Parathyroid adenoma (tissue), 2 donors: Measurements from ENCODE around the gene FAM83F.

Experiments used
- H2AFZ ChIP-seq: fragments of 300-600 bp; sonication (generic); one replicate; pipeline ENCODE4 v1.7.0; 2017; ENCODE audit warnings: antibody characterized with exemption, mild to moderate bottlenecking
- H3K27ac ChIP-seq: fragments of 300-600 bp; sonication (generic); one replicate; pipeline ENCODE4 v1.7.0; 2017
- H3K27me3 ChIP-seq: fragments of 300-600 bp; sonication (generic); one replicate; pipeline ENCODE4 v1.7.0; 2017; ENCODE audit warnings: low read length; ENCODE audit not compliant: control insufficient read depth, insufficient read depth
- H3K36me3 ChIP-seq: fragments of 300-600 bp; sonication (generic); one replicate; pipeline ENCODE4 v1.7.0; 2017; ENCODE audit warnings: low read length; ENCODE audit not compliant: control insufficient read depth, insufficient read depth
- H3K4me1 ChIP-seq: fragments of 300-600 bp; sonication (generic); one replicate; pipeline ENCODE4 v1.7.0; 2017; ENCODE audit warnings: control low read depth
- H3K4me2 ChIP-seq: fragments of 300-600 bp; sonication (generic); one replicate; pipeline ENCODE4 v1.7.0; 2017; ENCODE audit warnings: low read length
- H3K4me3 ChIP-seq: fragments of 300-600 bp; sonication (generic); one replicate; pipeline ENCODE4 v1.7.0; 2017; ENCODE audit warnings: low read depth, low read length
- H3K79me2 ChIP-seq: fragments of 300-600 bp; sonication (generic); one replicate; pipeline ENCODE4 v1.7.0; 2017; ENCODE audit warnings: control low read depth
- H3K9ac ChIP-seq: fragments of 300-600 bp; sonication (generic); one replicate; pipeline ENCODE4 v1.7.0; 2017; ENCODE audit warnings: mild to moderate bottlenecking
- H3K9me3 ChIP-seq: fragments of 300-600 bp; sonication (generic); one replicate; pipeline ENCODE4 v1.7.0; 2017; ENCODE audit warnings: low read length; ENCODE audit not compliant: control insufficient read depth
- CTCF ChIP-seq: fragments of 300-600 bp; sonication (generic); IDR thresholded peaks from one replicate; pipeline ENCODE4 v1.7.0; 2017; ENCODE audit warnings: antibody characterized with exemption, mild to moderate bottlenecking
- donor health status: primary hyperparathyroidism.

Gene FAM83F

GRCh38 chr22:39972641-39973040 lies 22.1 kb upstream of the FAM83F start:
- Histone ChIP-seq H3K27ac (no peak overlapping the region), H3K9me3 (no peaks in the 10 kb centered on the region), H3K4me3 (no peak overlapping the region), H3K79me2 (no peaks in the 10 kb centered on the region), H3K4me2 (no peak overlapping the region), H2AFZ (no peak overlapping the region), H3K4me1 (no peaks in the 10 kb centered on the region), H3K27me3 (no peaks in the 10 kb centered on the region), H3K36me3 (no peaks in the 10 kb centered on the region), H3K9ac (no peak overlapping the region)
- TF ChIP-seq CTCF = no peak

- no peaks in the 10 kb centered on the region for H3K4me1 ChIP-seq
- no peaks in the 10 kb centered on the region for H3K36me3 ChIP-seq
- H3K9me3 ChIP-seq = no peaks in the 10 kb centered on the region
- no peak for TF ChIP-seq CTCF
- H3K27me3 ChIP-seq = no peaks in the 10 kb centered on the region
- H3K79me2 ChIP-seq = no peaks in the 10 kb centered on the region
- no peak overlapping the region for H3K9ac ChIP-seq
- no peak overlapping the region for H2AFZ ChIP-seq
- no peak overlapping the region for H3K4me3 ChIP-seq
- H3K4me2 ChIP-seq = no peak overlapping the region
- H3K27ac ChIP-seq = no peak overlapping the region
Observed at GRCh38 chr22:39973656-39974055, 21.1 kb upstream of the FAM83F start.

- no peak overlapping the region for H3K27ac ChIP-seq
- H3K9ac ChIP-seq = no peak overlapping the region
- H3K9me3 ChIP-seq = no peaks in the 10 kb centered on the region
- H3K4me2 ChIP-seq = no peak overlapping the region
- no peak for TF ChIP-seq CTCF
- no peaks in the 10 kb centered on the region for H3K79me2 ChIP-seq
- no peak overlapping the region for H2AFZ ChIP-seq
- no peak overlapping the region for H3K4me3 ChIP-seq
- H3K27me3 ChIP-seq = no peaks in the 10 kb centered on the region
- H3K36me3 ChIP-seq = no peaks in the 10 kb centered on the region
- no peaks in the 10 kb centered on the region for H3K4me1 ChIP-seq
Observed at GRCh38 chr22:39974065-39974464, 20.7 kb upstream of the FAM83F start.

GRCh38 chr22:39979048-39979447 lies 15.7 kb upstream of the FAM83F start:
- Histone ChIP-seq H3K4me3 (no peak overlapping the region), H2AFZ (no peak overlapping the region), H3K27ac (no peak overlapping the region), H3K4me1 (no peaks in the 10 kb centered on the region), H3K27me3 (no peaks in the 10 kb centered on the region), H3K36me3 (no peaks in the 10 kb centered on the region), H3K9me3 (no peaks in the 10 kb centered on the region), H3K4me2 (no peak overlapping the region), H3K79me2 (no peaks in the 10 kb centered on the region), H3K9ac (no peak overlapping the region)
- TF ChIP-seq CTCF = no peak

- Histone ChIP-seq H3K4me3 (no peak overlapping the region), H3K79me2 (no peaks in the 10 kb centered on the region), H3K27ac (no peak overlapping the region), H3K4me1 (no peaks in the 10 kb centered on the region), H3K9me3 (no peaks in the 10 kb centered on the region), H3K9ac (no peak overlapping the region), H2AFZ (no peak overlapping the region), H3K4me2 (no peak overlapping the region), H3K27me3 (no peaks in the 10 kb centered on the region), H3K36me3 (no peaks in the 10 kb centered on the region)
- no peak for TF ChIP-seq CTCF
Observed at GRCh38 chr22:39979458-39979857, 15.3 kb upstream of the FAM83F start.
